Fibroblast of lung (primary cell): ENCODE results near the gene GNAO1. TPM values are rescaled to one million over a fixed set of nuclear protein-coding genes. Genes with fewer than 3 reads are reported as not detected.

Experiments used
- DNase-seq, 2 donors: peaks; one replicate each; pipeline versions ENCODE4 v3.0.0 to v3.0.0-alpha.2; 2010; ENCODE audit warnings: low read depth in 2 of 2
- H2AFZ ChIP-seq: 2 replicates; pipeline ENCODE4 v1.5.1; 2012; ENCODE audit warnings: low read length, control low read depth, inconsistent platforms
- H3K27ac ChIP-seq: 2 replicates; pipeline ENCODE4 v1.5.1; 2011; ENCODE audit warnings: low read length, control low read depth; ENCODE audit not compliant: insufficient read depth
- H3K27me3 ChIP-seq: 2 replicates; pipeline ENCODE4 v1.5.1; 2011; ENCODE audit warnings: mild to moderate bottlenecking, low read length; ENCODE audit not compliant: control insufficient read depth, insufficient read depth
- H3K36me3 ChIP-seq: 2 replicates; pipeline ENCODE4 v1.5.1; 2011; ENCODE audit warnings: low read length; ENCODE audit not compliant: control insufficient read depth, insufficient read depth
- H3K4me1 ChIP-seq: 2 replicates; pipeline ENCODE4 v1.5.1; 2011; ENCODE audit warnings: low read length; ENCODE audit not compliant: control insufficient read depth, insufficient read depth; ENCODE audit errors: extremely low read depth
- H3K4me2 ChIP-seq: 2 replicates; pipeline ENCODE4 v1.5.1; 2011; ENCODE audit warnings: low read length, control low read depth; ENCODE audit not compliant: insufficient read depth; ENCODE audit errors: extremely low read depth
- H3K4me3 ChIP-seq, 4 experiments: fragments of 200-600 bp in 1 of 4; sonication (generic) in 1 of 4; replicated peaks in 1 of 4; 2 replicates each; pipeline ENCODE4 v1.5.1; 2011 to 2016; ENCODE audit warnings: low read length in 4 of 4, low read depth in 3 of 4, mild to moderate bottlenecking in 3 of 4, control low read depth in 2 of 4, inconsistent platforms in 1 of 4, mixed read lengths in 1 of 4; ENCODE audit not compliant: insufficient read depth in 1 of 4; ENCODE audit errors: control extremely low read depth in 1 of 4
- H3K79me2 ChIP-seq: 2 replicates; pipeline ENCODE4 v1.5.1; 2012; ENCODE audit warnings: mild to moderate bottlenecking, low read length, inconsistent platforms; ENCODE audit not compliant: control insufficient read depth, insufficient read depth
- H3K9ac ChIP-seq: 2 replicates; pipeline ENCODE4 v1.5.1; 2011; ENCODE audit warnings: mild to moderate bottlenecking, low read length, control low read depth; ENCODE audit not compliant: insufficient read depth
- H3K9me3 ChIP-seq: 2 replicates; pipeline ENCODE4 v1.5.1; 2012; ENCODE audit warnings: low read depth, low read length; ENCODE audit not compliant: control insufficient read depth, insufficient read depth
- H4K20me1 ChIP-seq: 2 replicates; pipeline ENCODE4 v1.5.1; 2011; ENCODE audit warnings: low read length; ENCODE audit not compliant: control insufficient read depth, insufficient read depth; ENCODE audit errors: extremely low read depth
- EZH2 ChIP-seq: IDR thresholded peaks from 2 replicates; pipeline ENCODE4 v1.5.1; 2012; ENCODE audit warnings: low read length, control low read depth, mild to moderate bottlenecking; ENCODE audit errors: missing control alignments
- polyA plus RNA-seq, 2 donors: library from polyadenylated mRNA; depleted of rRNA in 1 of 2; stranded (reverse) in 1 of 2; unstranded in 1 of 2; fragments of >200 nt; gene quantifications; 2 replicates each; pipeline ENCODE4 v1.2.1, GENCODE V29; 2011 to 2012; ENCODE audit warnings: missing spikeins in 1 of 2
- total RNA-seq: library from RNA; depleted of rRNA; stranded (reverse); fragments of >200 nt; gene quantifications from 2 replicates; pipeline ENCODE4 v1.2.1, GENCODE V29; 2014
- TF ChIP-seq, protein P1 (sequence below), 2 donors: IDR thresholded peaks in 1 of 2; conservative IDR thresholded peaks in 1 of 2; 1 replicate in 1 of 2; 2 replicates in 1 of 2; pipeline ENCODE4 v1.5.1; 2011 to 2012; ENCODE audit warnings: low read length in 2 of 2, control low read depth in 1 of 2, inconsistent platforms in 1 of 2, low read depth in 1 of 2, mild to moderate bottlenecking in 1 of 2

The GNAO1 gene
- total and polyA plus RNA-seq, 2 donors (not counting 1 experiment from before 2014, with no cell fraction given), result 0.14 to 0.17 TPM

DNA sequence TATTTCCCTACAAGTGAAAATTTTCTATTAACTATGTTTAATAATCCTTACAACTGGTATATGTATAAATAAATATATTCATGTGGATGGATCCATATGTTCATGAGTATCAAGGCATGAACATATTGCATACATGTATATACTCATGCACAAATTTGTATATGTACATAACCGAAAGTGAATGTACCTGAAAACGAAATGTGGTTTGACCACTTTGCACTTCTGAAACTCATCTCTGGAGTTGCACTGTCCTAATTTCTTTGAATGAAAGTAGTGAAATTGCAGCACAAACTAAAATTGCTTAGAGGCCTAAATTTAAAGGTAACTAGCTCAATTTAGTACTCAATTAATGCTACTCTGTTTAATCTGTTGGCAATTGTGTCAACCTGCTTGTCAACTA, 27.4 kb upstream of the GNAO1 start:
- Histone ChIP-seq H3K4me1 (no peaks in the 10 kb centered on the region), H3K4me2 (no peak overlapping the region), H3K9ac (no peak overlapping the region), H2AFZ (no peak overlapping the region), H3K79me2 (no peaks in the 10 kb centered on the region), H3K27me3 (no peaks in the 10 kb centered on the region), H3K9me3 (no peaks in the 10 kb centered on the region), H3K36me3 (no peaks in the 10 kb centered on the region), H4K20me1 (no peaks in the 10 kb centered on the region), H3K4me3 (no peak overlapping the region), H3K27ac (no peak overlapping the region)
- no peak for DNase-seq
- TF ChIP-seq, protein P1, sequence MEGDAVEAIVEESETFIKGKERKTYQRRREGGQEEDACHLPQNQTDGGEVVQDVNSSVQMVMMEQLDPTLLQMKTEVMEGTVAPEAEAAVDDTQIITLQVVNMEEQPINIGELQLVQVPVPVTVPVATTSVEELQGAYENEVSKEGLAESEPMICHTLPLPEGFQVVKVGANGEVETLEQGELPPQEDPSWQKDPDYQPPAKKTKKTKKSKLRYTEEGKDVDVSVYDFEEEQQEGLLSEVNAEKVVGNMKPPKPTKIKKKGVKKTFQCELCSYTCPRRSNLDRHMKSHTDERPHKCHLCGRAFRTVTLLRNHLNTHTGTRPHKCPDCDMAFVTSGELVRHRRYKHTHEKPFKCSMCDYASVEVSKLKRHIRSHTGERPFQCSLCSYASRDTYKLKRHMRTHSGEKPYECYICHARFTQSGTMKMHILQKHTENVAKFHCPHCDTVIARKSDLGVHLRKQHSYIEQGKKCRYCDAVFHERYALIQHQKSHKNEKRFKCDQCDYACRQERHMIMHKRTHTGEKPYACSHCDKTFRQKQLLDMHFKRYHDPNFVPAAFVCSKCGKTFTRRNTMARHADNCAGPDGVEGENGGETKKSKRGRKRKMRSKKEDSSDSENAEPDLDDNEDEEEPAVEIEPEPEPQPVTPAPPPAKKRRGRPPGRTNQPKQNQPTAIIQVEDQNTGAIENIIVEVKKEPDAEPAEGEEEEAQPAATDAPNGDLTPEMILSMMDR (conservative IDR thresholded peaks at IDR 0.05 in 1 of 2, IDR thresholded peaks at IDR 0.05 in 1 of 2; ENCODE audit: low read depth in 1 of 2, low read length in 2 of 2), result no peak
- no peak for TF ChIP-seq EZH2

DNA sequence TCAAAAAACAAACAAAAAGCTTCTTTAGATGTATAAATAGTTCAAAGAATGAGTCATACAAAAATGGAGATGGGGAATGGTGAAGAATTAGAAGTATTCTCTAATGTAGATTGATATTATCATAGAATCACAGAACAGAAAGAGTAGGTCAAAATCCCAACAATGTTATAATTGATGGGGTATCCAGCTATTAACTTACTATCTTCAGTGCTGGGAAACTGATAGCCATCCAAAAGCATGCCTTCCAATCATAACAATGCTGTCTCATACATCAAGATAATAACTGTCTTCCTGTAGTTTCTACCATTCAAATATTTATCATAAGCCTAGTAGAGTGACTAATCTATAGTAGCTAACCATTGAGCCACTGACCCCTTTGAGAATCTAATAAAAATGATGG, 26.7 kb upstream of the GNAO1 start:
- DNase-seq, result no peak
- Histone ChIP-seq H3K79me2 (no peaks in the 10 kb centered on the region), H4K20me1 (no peaks in the 10 kb centered on the region), H3K9me3 (no peaks in the 10 kb centered on the region), H3K27me3 (no peaks in the 10 kb centered on the region), H3K4me3 (no peak overlapping the region), H2AFZ (no peak overlapping the region), H3K4me1 (no peaks in the 10 kb centered on the region), H3K4me2 (no peak overlapping the region), H3K27ac (no peak overlapping the region), H3K9ac (no peak overlapping the region), H3K36me3 (no peaks in the 10 kb centered on the region)
- TF ChIP-seq, protein P1 (conservative IDR thresholded peaks at IDR 0.05 in 1 of 2, IDR thresholded peaks at IDR 0.05 in 1 of 2; ENCODE audit: low read depth in 1 of 2, low read length in 2 of 2), result no peak
- TF ChIP-seq EZH2, result no peak

DNA sequence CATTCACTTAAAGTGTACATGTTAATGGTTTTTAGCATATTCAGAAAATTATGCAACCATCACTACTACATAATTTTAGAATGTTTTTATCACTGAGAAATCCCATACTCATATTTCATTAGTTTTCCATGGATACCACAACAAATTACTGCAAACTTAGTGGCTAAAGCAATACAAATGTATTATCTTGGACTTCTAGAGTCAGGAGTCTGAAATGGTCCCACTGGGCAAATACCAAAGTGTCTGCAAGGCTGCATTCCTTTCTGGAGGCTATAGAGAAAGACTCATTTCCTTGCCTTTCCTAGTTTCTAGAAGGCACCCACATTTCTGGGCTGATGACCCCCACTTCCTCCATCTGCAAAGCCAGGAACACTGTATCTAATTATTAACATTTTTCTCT, 16.9 kb upstream of the GNAO1 start:
- Histone ChIP-seq H3K27me3 (no peaks in the 10 kb centered on the region), H3K27ac (no peak overlapping the region), H3K9ac (no peak overlapping the region), H3K4me2 (no peak overlapping the region), H3K4me1 (no peaks in the 10 kb centered on the region), H2AFZ (no peak overlapping the region), H3K9me3 (no peaks in the 10 kb centered on the region), H4K20me1 (no peaks in the 10 kb centered on the region), H3K4me3 (no peak overlapping the region), H3K79me2 (no peaks in the 10 kb centered on the region), H3K36me3 (no peaks in the 10 kb centered on the region)
- TF ChIP-seq EZH2, result no peak
- DNase-seq, result no peak
